Gastroesophageal sphincter (tissue), 3 donors: ENCODE data around the gene FAM219B.

Experiments used
- EP300 ChIP-seq: sonication (generic); formaldehyde crosslinking; IDR thresholded peaks from one replicate; pipeline ENCODE4 v1.6.1; 2017; ENCODE audit warnings: antibody characterized with exemption, mild to moderate bottlenecking
- POLR2A ChIP-seq, 2 donors: fragments of 450-650 bp; IDR thresholded peaks; one replicate each; pipeline ENCODE4 v1.6.1; 2017; ENCODE audit warnings: antibody characterized with exemption in 2 of 2, mild to moderate bottlenecking in 2 of 2, moderate library complexity in 1 of 2
- POLR2AphosphoS5 ChIP-seq: sonication (generic); formaldehyde crosslinking; IDR thresholded peaks from one replicate; pipeline ENCODE4 v1.6.1; 2017; ENCODE audit warnings: antibody characterized with exemption
- TF ChIP-seq, protein P1 (sequence below), 4 experiments: fragments of 200-600 bp in 2 of 4; fragments of 450-650 bp in 2 of 4; sonication (generic) in 1 of 4; IDR thresholded peaks; one replicate each; pipeline ENCODE4 v1.5.1; 2017 to 2019; ENCODE audit warnings: antibody characterized with exemption in 4 of 4, mild to moderate bottlenecking in 2 of 4, moderate library complexity in 2 of 4

DNA sequence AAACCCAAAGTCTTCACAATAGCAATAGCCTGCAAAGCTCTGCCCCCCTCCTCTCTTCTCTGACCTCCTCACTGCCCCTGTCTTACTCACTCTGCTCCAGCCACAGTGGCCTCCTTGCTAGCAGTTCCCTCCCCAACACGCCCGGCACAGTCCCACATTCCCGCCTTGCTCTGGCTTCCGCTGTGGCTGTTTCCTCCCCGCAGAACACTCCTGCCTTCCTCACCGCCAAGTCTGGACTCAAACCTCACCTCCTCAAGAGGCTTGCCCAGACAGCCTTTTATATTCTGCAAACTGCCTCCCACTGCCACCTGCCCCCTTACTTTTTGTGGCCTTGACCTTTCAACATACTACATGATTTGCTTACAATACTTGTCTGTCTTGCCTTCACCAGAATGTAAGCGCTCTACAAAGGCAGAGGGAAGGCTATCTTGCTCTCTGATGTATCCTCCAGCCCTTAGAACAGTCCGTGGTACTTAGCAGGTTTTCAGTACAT, 17.2 kb downstream of the FAM219B start:
- TF ChIP-seq, protein P1, sequence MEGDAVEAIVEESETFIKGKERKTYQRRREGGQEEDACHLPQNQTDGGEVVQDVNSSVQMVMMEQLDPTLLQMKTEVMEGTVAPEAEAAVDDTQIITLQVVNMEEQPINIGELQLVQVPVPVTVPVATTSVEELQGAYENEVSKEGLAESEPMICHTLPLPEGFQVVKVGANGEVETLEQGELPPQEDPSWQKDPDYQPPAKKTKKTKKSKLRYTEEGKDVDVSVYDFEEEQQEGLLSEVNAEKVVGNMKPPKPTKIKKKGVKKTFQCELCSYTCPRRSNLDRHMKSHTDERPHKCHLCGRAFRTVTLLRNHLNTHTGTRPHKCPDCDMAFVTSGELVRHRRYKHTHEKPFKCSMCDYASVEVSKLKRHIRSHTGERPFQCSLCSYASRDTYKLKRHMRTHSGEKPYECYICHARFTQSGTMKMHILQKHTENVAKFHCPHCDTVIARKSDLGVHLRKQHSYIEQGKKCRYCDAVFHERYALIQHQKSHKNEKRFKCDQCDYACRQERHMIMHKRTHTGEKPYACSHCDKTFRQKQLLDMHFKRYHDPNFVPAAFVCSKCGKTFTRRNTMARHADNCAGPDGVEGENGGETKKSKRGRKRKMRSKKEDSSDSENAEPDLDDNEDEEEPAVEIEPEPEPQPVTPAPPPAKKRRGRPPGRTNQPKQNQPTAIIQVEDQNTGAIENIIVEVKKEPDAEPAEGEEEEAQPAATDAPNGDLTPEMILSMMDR (IDR thresholded peaks at IDR 0.05) = no peak
- TF ChIP-seq POLR2A (IDR thresholded peaks at IDR 0.05) (no peak), POLR2AphosphoS5 (no peak), EP300 (no peak)
